ENCODE data around the gene PRPF4.
"Not testable (repeated sequence)": the region's sequence is repeated elsewhere in the genome, so short reads cannot be mapped to it uniquely, and the experiment has no call there.

The PRPF4 gene

GRCh38 chr9:113255438-113255837 lies 20.0 kb upstream of the PRPF4 start:
- no peaks in the 10 kb centered on the region for H3K27me3 Mint-ChIP-seq
- no peak for ATAC-seq
- no peaks in the 10 kb centered on the region for H3K9me3 Mint-ChIP-seq
- H3K4me3 Mint-ChIP-seq: no peak overlapping the region
- H3K27ac Mint-ChIP-seq: no peak overlapping the region
- H3K4me1 Mint-ChIP-seq: no peaks in the 10 kb centered on the region
- DNase-seq: no peak

- H3K27ac Mint-ChIP-seq: no peak overlapping the region
- no peaks in the 10 kb centered on the region for H3K9me3 Mint-ChIP-seq
- ATAC-seq: no peak
- H3K4me3 Mint-ChIP-seq: no peak overlapping the region
- no peak for DNase-seq
- H3K4me1 Mint-ChIP-seq: no peaks in the 10 kb centered on the region
- H3K27me3 Mint-ChIP-seq: no peaks in the 10 kb centered on the region
These were observed 17.6 kb upstream of the PRPF4 start for GRCh38 chr9:113257863-113258262.

- DNase-seq (no peak), ATAC-seq (no peak)
- H3K27ac Mint-ChIP-seq: no peak overlapping the region
- H3K4me3 Mint-ChIP-seq: no peak overlapping the region
- no peaks in the 10 kb centered on the region for H3K4me1 Mint-ChIP-seq
- H3K9me3 Mint-ChIP-seq: no peaks in the 10 kb centered on the region
- H3K27me3 Mint-ChIP-seq: no peaks in the 10 kb centered on the region
These were observed 17.2 kb upstream of the PRPF4 start for GRCh38 chr9:113258282-113258681.

- Mint-ChIP-seq H3K4me1 (no peaks in the 10 kb centered on the region), H3K4me3 (no peak overlapping the region), H3K27ac (peak overlapping the region; percentile 7 to 37), H3K9me3 (no peaks in the 10 kb centered on the region), H3K27me3 (no peaks in the 10 kb centered on the region)
- ATAC-seq (no peak), DNase-seq (no peak)
These were observed 13.4 kb upstream of the PRPF4 start for GRCh38 chr9:113261917-113262671.

- H3K27me3 Mint-ChIP-seq: no peaks in the 10 kb centered on the region
- ATAC-seq: no peak
- H3K27ac Mint-ChIP-seq: no peak overlapping the region
- H3K4me1 Mint-ChIP-seq: peaks cover 8% of the 10 kb centered on the region
- H3K4me3 Mint-ChIP-seq: no peak overlapping the region
- no peak for DNase-seq
- no peaks in the 10 kb centered on the region for H3K9me3 Mint-ChIP-seq
These were observed 9.3 kb upstream of the PRPF4 start for GRCh38 chr9:113266174-113266573.

GRCh38 chr9:113267911-113268566 lies 7.4 kb upstream of the PRPF4 start:
- H3K4me1 Mint-ChIP-seq: peaks cover 8% of the 10 kb centered on the region
- H3K27me3 Mint-ChIP-seq: no peaks in the 10 kb centered on the region
- no peak overlapping the region for H3K4me3 Mint-ChIP-seq
- H3K9me3 Mint-ChIP-seq: no peaks in the 10 kb centered on the region
- no peak for ATAC-seq
- peak overlapping the region; percentile 4 to 81 for H3K27ac Mint-ChIP-seq
- no peak for DNase-seq

- no peak for DNase-seq
- Mint-ChIP-seq H3K4me3 (no peak overlapping the region), H3K27me3 (no peaks in the 10 kb centered on the region), H3K9me3 (no peaks in the 10 kb centered on the region), H3K4me1 (peaks cover 13% of the 10 kb centered on the region), H3K27ac (peak overlapping the region in 1 of 2 donors; percentile 74)
- peak; percentile 62 for ATAC-seq
These were observed 6.1 kb upstream of the PRPF4 start for GRCh38 chr9:113269355-113269754.

- peaks cover 14% of the 10 kb centered on the region for H3K4me1 Mint-ChIP-seq
- H3K9me3 Mint-ChIP-seq: no peaks in the 10 kb centered on the region
- no peak for ATAC-seq
- peak overlapping the region in 1 of 2 donors; percentile 12 for H3K27ac Mint-ChIP-seq
- no peaks in the 10 kb centered on the region for H3K27me3 Mint-ChIP-seq
- H3K4me3 Mint-ChIP-seq: no peak overlapping the region
- no peak for DNase-seq
These were observed 5.6 kb upstream of the PRPF4 start for GRCh38 chr9:113269871-113270270.

- Mint-ChIP-seq H3K9me3 (no peaks in the 10 kb centered on the region), H3K4me1 (peaks cover 26% of the 10 kb centered on the region), H3K27ac (no peak overlapping the region), H3K4me3 (no peak overlapping the region), H3K27me3 (no peaks in the 10 kb centered on the region)
- ATAC-seq (peak; percentile 24), DNase-seq (peak; percentile 26 to 38)
These were observed 843 bp upstream of the PRPF4 start for GRCh38 chr9:113274474-113275156.

- no peak for DNase-seq
- H3K4me1 Mint-ChIP-seq: peaks cover 28% of the 10 kb centered on the region
- H3K27me3 Mint-ChIP-seq: no peaks in the 10 kb centered on the region
- ATAC-seq: no peak
- H3K9me3 Mint-ChIP-seq: no peaks in the 10 kb centered on the region
- H3K4me3 Mint-ChIP-seq: no peak overlapping the region
- H3K27ac Mint-ChIP-seq: no peak overlapping the region
These were observed 3.4 kb downstream of the PRPF4 start for GRCh38 chr9:113278840-113279239.

- H3K27me3 Mint-ChIP-seq: no peaks in the 10 kb centered on the region
- no peak for ATAC-seq
- H3K4me3 Mint-ChIP-seq: no peak overlapping the region
- DNase-seq: no peak
- H3K4me1 Mint-ChIP-seq: peaks cover 21% of the 10 kb centered on the region
- no peaks in the 10 kb centered on the region for H3K9me3 Mint-ChIP-seq
- no peak overlapping the region for H3K27ac Mint-ChIP-seq
These were observed 5.9 kb downstream of the PRPF4 start for GRCh38 chr9:113281356-113281755.

- H3K27me3 Mint-ChIP-seq: no peaks in the 10 kb centered on the region
- no peak overlapping the region for H3K4me3 Mint-ChIP-seq
- H3K4me1 Mint-ChIP-seq: no peaks in the 10 kb centered on the region
- DNase-seq (no peak), ATAC-seq (no peak)
- no peaks in the 10 kb centered on the region for H3K9me3 Mint-ChIP-seq
- H3K27ac Mint-ChIP-seq: peak overlapping the region in 1 of 2 donors; percentile 2
These were observed 13.6 kb downstream of the PRPF4 start for GRCh38 chr9:113289091-113289490.

- H3K4me1 Mint-ChIP-seq: no peaks in the 10 kb centered on the region
- no peaks in the 10 kb centered on the region for H3K9me3 Mint-ChIP-seq
- H3K4me3 Mint-ChIP-seq: no peak overlapping the region
- no peaks in the 10 kb centered on the region for H3K27me3 Mint-ChIP-seq
- ATAC-seq: no peak
- peak overlapping the region in 1 of 2 donors; percentile 90 for H3K27ac Mint-ChIP-seq
- DNase-seq: no peak
These were observed 14.7 kb downstream of the PRPF4 start for GRCh38 chr9:113290052-113290607.

- DNase-seq: no peak
- H3K27ac Mint-ChIP-seq: no peak overlapping the region
- ATAC-seq: no peak
- H3K4me3 Mint-ChIP-seq: no peak overlapping the region
- no peaks in the 10 kb centered on the region for H3K9me3 Mint-ChIP-seq
- no peaks in the 10 kb centered on the region for H3K4me1 Mint-ChIP-seq
- H3K27me3 Mint-ChIP-seq: no peaks in the 10 kb centered on the region
These were observed 17.9 kb downstream of the PRPF4 start for GRCh38 chr9:113293285-113293878.

GRCh38 chr9:113296247-113296646 lies 20.8 kb downstream of the PRPF4 start:
- not testable (repeated sequence) for H3K27ac Mint-ChIP-seq, ATAC-seq

More at GRCh38 chr9:113296247-113296646, 20.8 kb downstream of the PRPF4 start:
- H3K4me1 Mint-ChIP-seq, DNase-seq, H3K9me3 Mint-ChIP-seq, H3K27me3 Mint-ChIP-seq, H3K4me3 Mint-ChIP-seq: not testable (repeated sequence)
